GM12872 (cell line): ENCODE data around the gene SSU72.

ENCODE experiments used
- CTCF ChIP-seq: IDR thresholded peaks from 3 replicates; pipeline ENCODE4 v1.5.1; 2011; ENCODE audit warnings: low read depth, mild to moderate bottlenecking, low read length, moderate library complexity; ENCODE audit not compliant: insufficient read depth

The SSU72 gene

GRCh38 chr1:1574721-1575537 is at the start of gene SSU72:
Gene SSU72, minus strand, starts transcription at chr1:1574863. Its CDS starts 306 bp downstream, at chr1:1574557.
- no peak for TF ChIP-seq CTCF

GRCh38 chr1:1623631-1624442 is 49.2 kb upstream of the SSU72 start:
- TF ChIP-seq CTCF = no peak

- no peak for TF ChIP-seq CTCF
These were observed 48.5 kb upstream of the SSU72 start for GRCh38 chr1:1623181-1623630.

- TF ChIP-seq CTCF = no peak
These were observed 48.1 kb upstream of the SSU72 start for GRCh38 chr1:1622788-1623094.

- no peak for TF ChIP-seq CTCF
These were observed 47.5 kb upstream of the SSU72 start for GRCh38 chr1:1622010-1622787.

GRCh38 chr1:1621173-1622009 is 46.7 kb upstream of the SSU72 start:
- no peak for TF ChIP-seq CTCF
